T-helper 22 cell (primary cell): Measurements from ENCODE around the gene SLC5A1.
"Not testable (repeated sequence)": the region's sequence is repeated elsewhere in the genome, so short reads cannot be mapped to it uniquely, and the experiment has no call there.

Experiments
- DNase-seq: peaks from one replicate; pipeline ENCODE4 v3.0.0-alpha.2; 2020; ENCODE audit warnings: low read depth

The SLC5A1 gene

DNA sequence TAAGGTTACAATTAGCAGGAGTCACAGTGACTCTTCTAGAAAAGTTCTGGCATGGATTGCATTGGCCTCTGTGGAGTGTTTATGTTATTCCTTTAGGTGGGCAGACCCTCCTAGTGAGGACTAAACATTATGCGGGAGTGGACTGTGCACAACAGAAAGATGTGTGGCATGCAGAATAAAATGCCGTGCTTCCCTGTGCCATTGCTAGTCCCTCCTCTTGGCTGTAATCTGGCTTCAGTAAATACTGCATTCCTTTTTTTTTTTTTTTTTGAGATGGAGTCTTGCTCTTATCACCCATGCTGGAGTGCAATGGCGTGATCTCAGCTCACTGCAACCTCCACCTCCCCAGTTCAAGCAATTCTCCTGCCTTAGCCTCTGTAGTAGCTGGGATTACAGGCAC lies 45.0 kb downstream of the SLC5A1 start:
- DNase-seq, result no peak

DNA sequence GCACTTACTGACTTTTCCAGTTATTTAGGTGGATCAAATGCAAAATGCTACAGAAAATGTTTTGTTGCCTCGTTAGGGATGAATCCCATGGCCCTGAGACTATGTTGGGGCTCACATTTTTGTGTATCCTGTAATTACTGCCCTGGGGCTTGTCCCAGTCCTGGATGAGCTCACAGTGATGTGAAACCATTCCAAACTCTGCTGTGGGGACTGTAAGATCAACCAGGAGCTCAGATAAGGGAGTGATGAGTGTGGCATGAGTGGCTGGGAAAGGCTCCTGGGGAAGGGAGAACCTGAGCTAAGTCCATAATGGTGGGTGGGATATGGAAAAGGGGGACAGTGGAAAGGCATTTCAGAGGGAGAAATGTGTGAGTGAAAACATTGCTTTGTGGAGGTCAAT lies 54.0 kb downstream of the SLC5A1 start:
- no peak for DNase-seq

DNA sequence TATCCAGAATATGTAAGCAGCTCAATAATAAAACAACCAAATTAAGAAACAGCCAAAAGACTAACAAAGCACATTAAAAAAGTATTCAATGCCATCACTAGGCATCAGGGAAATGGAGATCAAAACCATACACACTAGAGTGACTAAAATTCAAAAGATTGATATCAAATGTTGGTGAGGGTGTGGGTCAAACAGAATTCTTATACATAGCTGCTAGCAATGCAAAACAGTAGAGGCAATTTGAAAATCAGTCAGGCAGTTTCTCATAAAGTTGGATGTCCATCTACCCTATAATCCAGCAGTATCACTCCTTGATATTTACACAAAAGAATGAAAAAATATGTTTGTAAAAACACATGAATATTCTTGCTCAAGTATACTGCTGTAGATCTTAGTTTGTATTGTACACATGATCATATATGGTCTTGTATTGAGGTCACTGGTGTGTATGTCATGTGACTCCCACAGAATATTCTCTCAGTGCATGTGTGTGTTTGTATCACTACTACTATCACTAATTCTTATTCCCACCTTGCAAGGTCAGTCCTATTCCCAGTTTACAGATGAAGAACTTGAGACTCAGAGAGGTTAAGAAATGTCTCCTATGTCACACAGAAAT lies 54.9 kb downstream of the SLC5A1 start:
- no peak for DNase-seq

DNA sequence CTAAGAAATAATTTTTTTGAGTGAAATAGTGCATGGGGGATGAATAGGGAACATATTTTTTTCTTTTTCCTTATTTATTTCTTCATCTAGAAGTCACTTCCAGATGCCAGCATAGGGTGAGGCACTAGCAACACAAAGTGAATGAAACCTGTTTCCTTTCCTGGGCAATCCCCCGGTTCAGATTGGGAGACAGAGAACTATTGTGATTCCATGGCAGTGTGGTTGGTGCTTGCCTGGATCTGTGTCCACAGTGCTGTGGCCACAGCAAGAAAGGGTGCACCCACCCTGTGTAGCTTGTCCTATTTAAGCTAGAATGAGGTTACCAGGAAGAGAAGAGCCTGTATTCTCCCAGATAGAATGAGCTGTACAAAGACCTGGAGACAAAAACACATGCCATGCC lies 57.6 kb downstream of the SLC5A1 start:
- no peak for DNase-seq

DNA sequence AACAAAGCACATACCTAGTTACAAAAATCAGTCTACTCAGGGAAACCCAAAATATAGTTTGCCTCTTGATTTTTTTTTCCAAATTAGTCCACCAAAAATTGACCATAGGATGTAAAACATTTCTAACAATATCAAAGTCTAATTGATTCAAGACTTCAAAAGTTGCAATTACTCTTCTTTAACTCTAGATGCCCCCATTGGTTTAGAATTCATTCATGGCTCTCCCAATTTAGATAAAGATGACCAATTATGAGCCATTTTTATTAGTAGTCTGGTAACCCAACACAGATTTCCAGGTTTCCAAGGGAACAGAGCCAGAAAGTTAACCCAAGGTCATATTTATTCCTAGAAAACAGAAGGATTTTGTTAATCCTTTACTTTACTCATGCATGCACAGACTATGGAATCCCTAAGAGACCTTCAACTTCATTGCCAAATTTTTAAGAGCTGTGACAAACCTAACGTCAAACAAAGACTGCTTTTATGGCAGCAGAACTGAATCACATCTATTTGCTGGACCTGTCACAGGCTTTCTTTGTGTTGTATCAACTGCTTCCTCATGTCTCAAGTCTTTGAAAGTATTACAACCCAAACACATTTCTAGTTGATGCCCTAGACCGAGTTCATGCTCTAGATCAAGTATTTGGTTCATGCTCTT lies 60.7 kb downstream of the SLC5A1 start:
- DNase-seq, result no peak

DNA sequence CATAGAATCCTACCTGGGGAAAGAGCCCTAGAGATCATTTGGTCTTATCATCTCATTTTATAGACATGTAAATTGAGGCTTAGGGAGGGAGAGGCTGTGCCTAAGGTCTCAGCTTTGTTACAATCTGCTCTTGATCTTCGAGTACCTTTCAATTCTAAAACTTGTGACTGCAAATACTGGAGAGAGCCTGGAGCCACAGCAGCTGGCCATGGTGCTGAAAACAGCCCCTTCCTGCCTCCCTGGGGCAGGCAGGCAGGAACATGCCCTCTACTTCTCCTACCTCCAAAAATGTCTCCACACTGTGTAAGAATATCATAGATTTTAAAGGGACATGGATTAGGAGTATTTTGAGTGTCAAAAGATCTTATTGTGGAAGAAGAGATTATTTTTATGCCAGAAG lies 63.9 kb downstream of the SLC5A1 start:
- no peak for DNase-seq

DNA sequence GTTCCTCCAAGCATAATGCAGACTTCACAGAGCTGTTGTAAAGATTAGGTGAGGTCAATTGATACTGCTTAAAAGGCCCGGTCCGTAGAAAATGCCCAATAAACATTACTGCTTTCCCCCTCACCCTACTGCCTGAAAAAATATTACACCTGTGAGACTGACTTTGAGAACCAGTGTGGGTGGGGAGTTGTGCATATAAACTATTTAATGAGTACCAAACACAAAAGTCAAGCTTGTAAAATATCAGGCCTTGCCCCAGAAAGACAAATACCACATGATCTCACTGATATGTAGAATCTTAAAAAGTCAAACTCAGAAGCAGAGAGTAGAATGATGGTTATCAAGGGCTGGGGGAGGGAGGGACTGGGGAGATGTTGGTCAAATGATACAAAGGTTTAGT lies 69.3 kb downstream of the SLC5A1 start:
- DNase-seq, result no peak

DNA sequence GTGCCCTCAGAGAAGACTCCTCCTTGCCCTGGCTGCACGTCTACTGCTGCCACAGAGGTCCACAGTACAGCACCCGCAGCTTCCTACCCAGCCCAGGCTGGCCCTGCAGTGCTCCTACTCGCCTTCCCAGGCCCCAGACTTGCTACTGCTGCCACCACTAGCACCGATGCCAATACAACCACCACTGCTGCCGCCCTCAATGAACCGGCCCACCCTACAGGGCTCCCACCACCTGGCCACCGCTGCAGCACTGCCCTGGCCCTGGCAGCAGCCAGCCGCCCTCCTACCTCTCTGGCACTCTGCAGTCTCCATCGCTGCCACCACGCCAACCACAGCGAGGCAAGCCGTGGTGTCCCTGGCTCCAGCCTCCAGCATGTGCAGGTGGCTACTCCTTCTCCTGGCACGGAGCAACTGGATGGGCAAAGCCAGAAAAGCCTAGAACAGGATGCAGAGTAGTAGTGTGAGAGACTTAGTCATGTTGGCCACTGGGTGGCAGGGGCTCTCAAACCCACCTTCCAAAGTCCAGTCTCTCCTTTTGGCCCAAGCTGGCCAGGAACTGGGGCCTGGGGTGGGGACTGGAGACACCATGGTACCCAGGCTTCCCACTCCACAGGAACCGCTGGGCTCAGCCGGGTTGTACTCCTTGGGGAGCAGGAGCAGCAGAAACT lies 76.6 kb downstream of the SLC5A1 start:
- DNase-seq, result no peak

DNA sequence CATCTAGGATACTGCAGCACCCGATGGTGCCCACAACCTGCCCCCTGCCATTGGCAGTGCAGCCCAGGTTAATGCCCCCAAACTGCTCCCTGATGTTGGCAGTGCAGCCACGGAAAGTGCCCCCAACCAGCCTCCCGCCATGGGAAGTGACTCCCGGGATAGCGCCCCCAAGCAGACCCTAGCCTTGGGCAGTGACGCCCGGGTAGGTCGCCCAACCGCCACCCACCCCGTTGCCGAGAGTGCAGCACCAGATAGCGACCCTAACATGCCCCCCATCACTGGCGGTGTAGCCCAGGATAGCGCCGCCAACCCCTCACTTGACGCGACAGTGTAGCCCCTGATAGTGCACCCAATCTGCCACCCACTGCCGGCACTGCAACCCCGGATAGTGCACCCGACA lies 77.5 kb downstream of the SLC5A1 start:
- DNase-seq, result no peak

DNA sequence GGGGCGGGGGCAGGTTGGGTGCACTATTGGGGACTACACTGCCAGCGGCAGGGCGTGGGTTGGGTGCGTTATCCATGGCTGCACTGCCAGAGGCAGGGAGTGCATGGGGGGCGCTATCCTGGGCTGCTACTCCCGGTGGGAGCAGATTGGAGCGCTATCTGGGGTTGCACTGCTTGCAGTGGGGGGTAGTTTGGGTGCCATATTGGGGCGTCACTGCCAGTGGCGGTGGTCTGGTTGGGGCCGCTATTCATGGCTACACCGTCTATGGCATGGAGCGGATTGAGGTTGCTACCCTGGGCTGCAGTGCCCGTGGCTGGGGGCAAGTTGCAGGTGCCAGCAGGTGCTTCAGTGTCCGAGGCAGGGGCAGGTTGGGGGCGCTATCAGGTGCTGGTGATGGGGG lies 79.8 kb downstream of the SLC5A1 start:
- no peak for DNase-seq

DNA sequence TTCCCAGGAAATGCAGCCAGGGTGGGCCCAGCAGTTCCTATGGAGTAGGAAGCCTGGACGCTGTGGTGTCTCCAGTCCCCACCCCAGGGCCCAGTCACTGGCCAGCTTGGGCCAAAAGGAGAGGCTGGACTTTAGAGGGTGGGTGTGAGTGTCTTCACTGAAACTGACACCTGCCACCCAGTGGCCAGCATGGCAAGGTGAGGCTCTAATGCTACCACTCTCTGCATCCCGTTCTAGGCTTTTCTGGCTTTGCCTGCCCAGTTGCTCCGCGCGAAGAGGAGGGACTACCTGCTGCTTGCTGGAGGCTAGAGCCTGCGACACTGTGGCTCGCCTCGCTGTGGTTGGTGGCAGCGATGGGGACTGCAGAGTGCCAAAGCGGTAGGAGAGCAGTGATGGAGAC lies 80.6 kb downstream of the SLC5A1 start:
- DNase-seq, result no peak

DNA sequence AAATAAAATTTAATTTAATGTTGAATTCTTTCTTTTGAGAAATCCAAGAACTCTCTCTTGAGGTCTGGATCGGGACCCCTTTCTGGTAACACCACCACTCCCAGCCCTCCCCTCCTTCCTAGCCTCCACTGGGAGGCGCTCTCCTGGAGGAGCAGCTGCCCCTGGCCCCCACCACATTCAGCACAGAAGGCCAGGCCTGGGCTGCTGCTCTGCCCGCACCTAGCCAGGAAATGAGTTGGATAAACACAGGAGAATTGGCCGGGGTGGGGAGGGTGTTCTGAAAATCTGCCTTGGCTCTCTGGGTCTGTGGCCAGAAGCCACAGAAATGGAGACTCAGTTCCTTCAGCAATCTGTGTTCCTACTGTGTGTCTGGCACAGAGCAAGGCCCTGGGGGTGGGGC lies 84.8 kb downstream of the SLC5A1 start:
- DNase-seq, result no peak

DNA sequence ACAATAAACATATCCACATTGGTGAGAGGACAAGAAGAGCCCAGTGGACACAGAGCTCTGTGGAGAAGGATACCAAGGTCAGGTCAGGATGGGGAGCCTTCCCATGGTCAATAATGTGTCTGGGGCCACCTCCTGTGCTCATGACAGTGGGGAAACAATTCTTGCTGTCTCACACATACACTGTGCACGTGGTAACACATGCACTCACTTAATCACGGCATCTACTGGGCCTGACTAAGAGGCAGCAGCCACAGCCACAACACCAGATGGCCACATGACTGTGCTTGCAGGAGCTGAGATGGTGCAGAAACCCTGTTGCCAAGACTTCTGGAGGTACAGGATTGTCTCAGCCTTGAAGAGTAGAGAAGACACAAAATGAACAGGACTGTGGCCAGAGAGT lies 87.4 kb downstream of the SLC5A1 start:
- no peak for DNase-seq

DNA sequence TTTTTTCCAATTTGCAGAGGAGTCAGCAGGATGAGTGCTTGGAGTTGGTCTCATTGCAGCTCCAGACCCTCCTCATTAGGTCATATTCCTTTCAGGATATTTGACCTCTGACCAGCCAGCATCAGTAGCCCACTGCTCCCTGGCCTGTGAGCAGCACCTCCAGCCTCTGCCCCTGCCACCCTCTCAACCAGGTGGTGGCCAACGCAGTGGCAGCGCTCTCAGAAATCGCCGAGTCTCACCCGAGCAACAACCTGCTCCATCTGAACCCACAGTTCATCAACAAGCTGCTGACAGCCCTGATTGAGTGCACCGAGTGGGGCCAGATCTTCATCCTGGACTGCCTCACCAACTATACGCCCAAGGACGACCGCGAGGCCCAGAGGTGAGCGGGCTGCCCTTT lies 89.1 kb downstream of the SLC5A1 start:
- DNase-seq, result no peak

DNA sequence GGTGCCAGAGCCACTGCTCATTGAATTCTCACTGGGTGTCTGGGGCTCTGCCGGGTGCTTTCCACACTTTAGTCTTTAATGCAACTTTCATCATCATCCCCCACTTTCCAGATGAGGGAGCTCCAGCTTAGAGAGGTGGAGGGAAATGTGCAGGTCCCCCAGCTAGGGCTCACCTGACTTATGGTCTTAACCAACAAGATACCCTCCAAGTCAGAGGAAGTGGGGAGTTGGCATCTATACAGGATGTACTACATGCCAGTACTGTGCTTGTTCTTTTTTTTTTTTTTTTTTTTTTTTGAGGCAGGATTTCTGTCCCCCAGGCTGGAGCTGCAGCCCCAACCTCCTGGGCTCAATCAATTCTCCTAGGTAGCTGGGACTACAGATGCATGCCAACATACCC lies 89.7 kb downstream of the SLC5A1 start:
- no peak for DNase-seq

DNA sequence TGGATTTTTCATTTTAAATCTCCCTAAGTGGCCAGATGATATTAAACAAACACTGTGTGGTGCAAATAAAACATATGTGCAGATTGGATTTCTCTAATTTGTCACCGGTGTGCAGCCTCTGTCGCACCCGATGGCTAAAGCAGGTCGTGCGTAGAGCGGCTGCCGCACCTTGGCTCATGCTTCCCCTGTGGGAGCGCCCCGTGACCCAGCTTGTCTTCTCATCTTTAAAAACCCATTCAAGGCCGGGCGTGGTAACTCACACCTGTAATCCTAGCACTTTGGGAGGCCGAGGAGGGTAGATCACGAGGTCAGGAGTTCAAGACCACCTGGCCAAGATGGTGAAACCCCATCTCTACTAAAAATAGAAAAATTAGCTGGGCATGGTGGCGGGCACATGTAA lies 91.7 kb downstream of the SLC5A1 start:
- DNase-seq, result not testable (repeated sequence)

DNA sequence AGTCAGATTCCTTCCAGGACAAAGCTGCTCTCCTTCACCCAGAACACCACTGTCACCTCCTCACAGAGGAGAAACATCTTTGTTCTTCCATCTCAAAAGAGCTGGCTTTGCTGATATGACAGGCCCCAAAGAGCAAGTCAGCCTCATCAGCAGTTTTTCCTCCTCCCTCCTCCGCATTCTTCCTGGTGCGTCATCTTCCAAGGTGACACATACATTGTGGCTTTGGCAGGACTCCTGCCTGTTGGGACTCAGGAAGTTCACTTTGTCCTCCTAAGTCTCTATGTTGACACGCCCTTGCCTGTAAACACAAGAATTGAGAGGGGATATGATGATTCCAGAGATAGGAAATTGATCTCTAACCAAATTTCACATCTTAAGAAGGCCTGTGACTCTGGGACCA lies 92.9 kb downstream of the SLC5A1 start:
- DNase-seq, result not testable (repeated sequence)

DNA sequence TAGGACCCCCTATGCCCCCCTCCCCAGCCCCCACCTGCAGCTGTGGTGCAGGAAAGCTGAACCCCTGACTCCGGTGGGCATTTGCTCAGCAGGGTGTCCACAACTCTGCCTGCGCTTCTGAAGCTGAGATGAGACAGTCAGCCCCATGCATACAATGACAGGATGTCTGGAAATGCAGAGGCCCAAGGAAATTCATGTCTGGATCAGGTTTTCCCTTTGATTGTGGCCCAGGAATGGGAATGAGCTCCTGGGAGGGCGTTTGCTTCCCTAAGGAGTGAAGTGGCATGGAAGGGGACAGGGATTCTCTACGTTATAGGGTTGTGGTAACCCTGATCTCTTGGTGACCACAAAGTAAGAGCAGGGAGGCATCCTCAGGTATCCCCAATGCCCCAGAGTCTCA lies 93.8 kb downstream of the SLC5A1 start:
- DNase-seq, result not testable (repeated sequence)

DNA sequence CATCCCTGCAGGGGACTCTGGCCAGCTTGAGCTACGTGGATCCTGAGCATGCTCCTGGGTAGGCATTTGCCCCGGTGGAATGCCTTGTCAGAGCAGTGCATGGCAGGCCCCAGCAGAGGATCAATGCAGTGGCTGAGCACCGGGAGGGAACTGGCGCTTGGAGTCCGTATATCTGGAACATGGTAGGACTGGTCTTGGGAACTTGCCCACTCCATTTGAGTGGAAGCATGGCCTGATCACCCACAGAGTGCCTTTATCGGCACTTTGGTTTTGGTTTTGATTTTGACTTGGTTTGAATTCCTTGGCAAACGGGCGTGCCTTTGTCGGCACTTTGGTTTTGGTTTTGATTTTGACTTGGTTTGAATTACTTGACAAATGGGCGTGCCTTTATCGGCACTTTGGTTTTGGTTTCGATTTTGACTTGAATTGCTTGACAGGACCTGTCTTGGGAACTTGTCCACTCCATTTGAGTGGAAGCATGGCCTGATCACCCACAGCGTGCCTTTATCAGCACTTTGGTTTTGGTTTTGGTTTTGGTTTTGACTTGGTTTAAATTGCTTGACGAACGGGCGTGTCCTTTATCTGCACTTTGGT lies 94.8 kb downstream of the SLC5A1 start:
- DNase-seq, result peak; percentile 23

DNA sequence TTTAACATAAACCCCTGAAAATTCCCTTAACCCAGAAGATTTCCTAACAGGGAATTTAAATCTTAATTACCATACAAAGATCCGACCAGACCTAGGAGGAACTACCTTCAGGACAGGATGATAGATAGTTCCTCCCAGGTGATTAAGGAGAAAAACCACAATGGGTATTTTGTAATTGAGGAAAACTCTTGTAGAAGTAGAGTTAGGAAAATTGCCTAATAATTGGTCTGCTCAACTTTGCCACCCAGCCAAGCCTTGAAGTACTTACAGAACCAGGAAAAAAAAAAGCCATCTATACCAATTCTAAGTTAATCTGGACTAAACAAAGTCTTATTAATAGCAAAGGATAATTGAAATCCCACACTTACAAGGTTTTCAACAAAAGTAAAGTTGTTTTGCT lies 95.5 kb downstream of the SLC5A1 start:
- not testable (repeated sequence) for DNase-seq

DNA sequence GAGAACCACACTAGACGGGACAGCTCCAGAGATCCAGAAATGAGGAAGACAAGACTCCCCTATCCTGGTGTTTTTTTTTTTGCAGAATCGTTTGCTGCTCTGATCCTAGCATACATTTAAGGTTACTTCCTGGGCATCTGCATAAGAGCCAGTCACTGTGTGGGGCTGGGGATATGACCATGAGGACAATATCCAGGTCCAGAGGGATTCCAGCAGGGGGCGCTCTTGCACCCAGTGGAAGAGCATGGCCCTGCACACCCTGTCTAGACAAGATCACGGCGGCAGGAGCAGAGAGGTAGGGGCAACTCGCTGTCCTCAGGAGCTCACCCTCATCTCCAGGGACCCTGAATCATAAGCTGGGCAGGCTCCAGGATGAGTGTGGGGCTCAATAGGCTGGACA lies 97.6 kb downstream of the SLC5A1 start:
- not testable (repeated sequence) for DNase-seq

DNA sequence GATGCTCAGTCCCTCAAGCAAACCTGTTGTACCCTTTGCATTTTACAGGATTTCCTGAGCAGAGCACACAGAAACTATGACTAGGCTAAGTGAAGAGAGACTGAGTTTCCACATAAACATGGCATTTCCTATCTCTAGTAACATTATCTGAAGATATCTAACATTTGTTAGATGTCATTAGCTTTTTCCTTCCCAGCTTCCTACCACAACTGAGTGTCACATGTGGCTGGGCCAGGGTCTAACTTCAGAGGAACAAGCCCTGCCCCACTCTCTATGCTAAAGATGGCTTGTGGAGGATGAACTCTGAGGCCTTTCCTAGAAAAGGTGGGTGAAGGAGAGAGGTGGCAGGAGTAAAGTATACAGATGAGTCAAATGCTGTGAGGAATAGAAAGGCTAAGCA lies 99.5 kb downstream of the SLC5A1 start:
- no peak for DNase-seq
